GM19023 (cell line): ENCODE results near the gene PDE4C.

Source experiments
- ATAC-seq: cut with Tn5 transposase; IDR thresholded peaks from one replicate; pipeline ENCODE4 v1.9.1; 2021; ENCODE audit warnings: mild to moderate bottlenecking, moderate library complexity; ENCODE audit not compliant: unreplicated experiment

Gene PDE4C

GRCh38 chr19:18225702-18226468 lies at the start of gene PDE4C:
Gene PDE4C (minus strand): TSS chr19:18226438. CDS start chr19:18226415, 23 bp downstream.
- no peak for ATAC-seq

- no peak for ATAC-seq
Observed at GRCh38 chr19:18274781-18275356, 48.6 kb upstream of the PDE4C start.

- ATAC-seq: no peak
Observed at GRCh38 chr19:18274219-18274780, 48.1 kb upstream of the PDE4C start, which contains the start of gene IQCN. Gene IQCN (minus strand): TSS chr19:18274452. CDS start chr19:18269478, 4,974 bp downstream.

- no peak for ATAC-seq
Observed at GRCh38 chr19:18273561-18274218, 47.5 kb upstream of the PDE4C start.

GRCh38 chr19:18271433-18271841 lies 45.2 kb upstream of the PDE4C start:
- no peak for ATAC-seq

- no peak for ATAC-seq
Observed at GRCh38 chr19:18270326-18270725, 44.1 kb upstream of the PDE4C start.

- no peak for ATAC-seq
Observed at GRCh38 chr19:18269070-18269723, 43.0 kb upstream of the PDE4C start.

GRCh38 chr19:18266771-18267686 lies 40.8 kb upstream of the PDE4C start:
- ATAC-seq: no peak

GRCh38 chr19:18265582-18265981 lies 39.3 kb upstream of the PDE4C start:
- ATAC-seq: no peak

- no peak for ATAC-seq
Observed at GRCh38 chr19:18264971-18265540, 38.8 kb upstream of the PDE4C start.

- no peak for ATAC-seq
Observed at GRCh38 chr19:18264137-18264854, 38.1 kb upstream of the PDE4C start.

GRCh38 chr19:18263324-18264136 lies 37.3 kb upstream of the PDE4C start:
- no peak for ATAC-seq

GRCh38 chr19:18262917-18263316 lies 36.7 kb upstream of the PDE4C start:
- ATAC-seq: no peak

GRCh38 chr19:18262144-18262543 lies 35.9 kb upstream of the PDE4C start:
- ATAC-seq: no peak

GRCh38 chr19:18261474-18261873 lies 35.2 kb upstream of the PDE4C start:
- ATAC-seq: no peak

- ATAC-seq: no peak
Observed at GRCh38 chr19:18259893-18260292, 33.7 kb upstream of the PDE4C start.

- no peak for ATAC-seq
Observed at GRCh38 chr19:18257503-18258470, 31.5 kb upstream of the PDE4C start.
